Measurements from ENCODE around the gene CYP46A1.

DNA sequence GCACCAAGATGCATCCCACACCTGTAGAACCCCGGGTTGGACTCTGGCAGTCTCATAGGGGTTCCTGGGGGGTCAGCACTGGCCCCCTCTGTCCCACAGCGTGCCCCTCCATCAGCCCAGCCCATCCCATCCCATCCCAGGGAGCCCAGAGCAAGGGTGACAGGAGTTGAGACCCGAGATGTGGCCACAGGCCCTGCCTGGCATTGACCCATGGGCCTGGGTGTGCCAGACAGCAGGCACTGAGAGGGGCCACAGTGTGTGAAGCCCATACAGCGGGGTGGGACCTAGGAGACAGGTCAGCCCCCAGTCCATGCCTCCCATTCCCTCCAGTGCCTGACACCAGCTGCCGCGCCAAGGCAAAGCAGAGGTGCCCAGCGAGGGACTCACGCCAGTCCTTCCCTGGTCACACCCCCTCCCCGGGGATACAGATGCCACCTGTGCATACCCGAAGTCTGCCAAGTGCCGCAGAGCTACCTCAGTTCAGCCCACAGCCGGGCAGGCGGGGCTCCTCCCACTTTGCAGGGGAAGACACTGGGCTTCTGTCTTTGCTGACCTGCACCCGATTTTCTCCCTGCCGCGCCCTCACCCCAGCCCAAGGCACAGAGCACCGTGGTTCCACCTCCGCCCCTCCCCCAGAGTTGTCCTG is 50.4 kb downstream of the CYP46A1 start:
- TF ChIP-seq EZH2 (IDR thresholded peaks at IDR 0.05), result no peak
- TF ChIP-seq, protein P1, sequence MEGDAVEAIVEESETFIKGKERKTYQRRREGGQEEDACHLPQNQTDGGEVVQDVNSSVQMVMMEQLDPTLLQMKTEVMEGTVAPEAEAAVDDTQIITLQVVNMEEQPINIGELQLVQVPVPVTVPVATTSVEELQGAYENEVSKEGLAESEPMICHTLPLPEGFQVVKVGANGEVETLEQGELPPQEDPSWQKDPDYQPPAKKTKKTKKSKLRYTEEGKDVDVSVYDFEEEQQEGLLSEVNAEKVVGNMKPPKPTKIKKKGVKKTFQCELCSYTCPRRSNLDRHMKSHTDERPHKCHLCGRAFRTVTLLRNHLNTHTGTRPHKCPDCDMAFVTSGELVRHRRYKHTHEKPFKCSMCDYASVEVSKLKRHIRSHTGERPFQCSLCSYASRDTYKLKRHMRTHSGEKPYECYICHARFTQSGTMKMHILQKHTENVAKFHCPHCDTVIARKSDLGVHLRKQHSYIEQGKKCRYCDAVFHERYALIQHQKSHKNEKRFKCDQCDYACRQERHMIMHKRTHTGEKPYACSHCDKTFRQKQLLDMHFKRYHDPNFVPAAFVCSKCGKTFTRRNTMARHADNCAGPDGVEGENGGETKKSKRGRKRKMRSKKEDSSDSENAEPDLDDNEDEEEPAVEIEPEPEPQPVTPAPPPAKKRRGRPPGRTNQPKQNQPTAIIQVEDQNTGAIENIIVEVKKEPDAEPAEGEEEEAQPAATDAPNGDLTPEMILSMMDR (IDR thresholded peaks at IDR 0.05), result no peak
- no peak for TF ChIP-seq EZH2phosphoT487 (IDR thresholded peaks at IDR 0.05)

Measured in neural progenitor cell (in vitro differentiated cells).